ENCODE data around the gene POU2AF1. TPM values are rescaled to one million over a fixed set of nuclear protein-coding genes. Genes with fewer than 3 reads are reported as not detected.
"Not testable (repeated sequence)": the region's sequence is repeated elsewhere in the genome, so short reads cannot be mapped to it uniquely, and the experiment has no call there.

Gene POU2AF1
- total RNA-seq, 4 donors from 2014 or later = 0.17 TPM; not detected in 2

- intact Hi-C loops (cut with DNase I) = no loop called here
- Histone ChIP-seq H3K9me3 (no peaks in the 10 kb centered on the region), H3K4me1 (no peaks in the 10 kb centered on the region), H3K27me3 (no peaks in the 10 kb centered on the region), H3K4me3 (no peak overlapping the region), H3K27ac (replicated peaks in 1 of 4) (no peak overlapping the region), H3K36me3 (no peaks in the 10 kb centered on the region)
- no peak for DNase-seq (ENCODE audit: extremely low spot score)
- WGBS = 96% methylated on average over 5 of the region's 7 CpGs
- TF ChIP-seq EP300 (IDR thresholded peaks at IDR 0.05) (no peak), POLR2A (IDR thresholded peaks at IDR 0.05; ENCODE audit: low read depth) (no peak), CTCF (IDR thresholded peaks at IDR 0.05) (no peak), POLR2AphosphoS5 (IDR thresholded peaks at IDR 0.05) (no peak)
Measured at GRCh38 chr11:111399187-111400031, 20.3 kb upstream of the POU2AF1 start.

- Histone ChIP-seq H3K27me3 (no peaks in the 10 kb centered on the region), H3K9me3 (no peaks in the 10 kb centered on the region), H3K27ac (replicated peaks in 1 of 4) (no peak overlapping the region), H3K4me3 (no peak overlapping the region), H3K4me1 (no peaks in the 10 kb centered on the region), H3K36me3 (no peaks in the 10 kb centered on the region)
- TF ChIP-seq POLR2AphosphoS5 (IDR thresholded peaks at IDR 0.05) (no peak), CTCF (IDR thresholded peaks at IDR 0.05) (no peak), EP300 (IDR thresholded peaks at IDR 0.05) (no peak), POLR2A (IDR thresholded peaks at IDR 0.05; ENCODE audit: low read depth) (no peak)
- DNase-seq (ENCODE audit: extremely low spot score) = no peak
- 78% methylated on average over 2 of the region's 2 CpGs for WGBS
- intact Hi-C loops (cut with DNase I) = no loop called here
Measured at GRCh38 chr11:111397034-111397433, 18.0 kb upstream of the POU2AF1 start.

- H3K27me3 ChIP-seq = no peaks in the 10 kb centered on the region
- H3K4me1 ChIP-seq = no peaks in the 10 kb centered on the region
- H3K27ac ChIP-seq (replicated peaks in 1 of 4) = no peak overlapping the region
- no peak for TF ChIP-seq EP300 (IDR thresholded peaks at IDR 0.05)
- no peak for TF ChIP-seq CTCF (IDR thresholded peaks at IDR 0.05)
- no peak for TF ChIP-seq POLR2AphosphoS5 (IDR thresholded peaks at IDR 0.05)
- no peak for TF ChIP-seq POLR2A (IDR thresholded peaks at IDR 0.05; ENCODE audit: low read depth)
- H3K36me3 ChIP-seq = no peaks in the 10 kb centered on the region
- H3K9me3 ChIP-seq = no peaks in the 10 kb centered on the region
- intact Hi-C loops (cut with DNase I) = no loop called here
- WGBS = 95% methylated on average over 7 of the region's 7 CpGs
- DNase-seq (ENCODE audit: extremely low spot score) = no peak
- no peak overlapping the region for H3K4me3 ChIP-seq
Measured at GRCh38 chr11:111395749-111396148, 16.7 kb upstream of the POU2AF1 start.

- H3K4me1 ChIP-seq = no peaks in the 10 kb centered on the region
- no peak for DNase-seq (ENCODE audit: extremely low spot score)
- no peaks in the 10 kb centered on the region for H3K36me3 ChIP-seq
- 100% methylated on average over 3 of the region's 7 CpGs for WGBS
- H3K27me3 ChIP-seq = no peaks in the 10 kb centered on the region
- TF ChIP-seq CTCF (IDR thresholded peaks at IDR 0.05) = no peak
- TF ChIP-seq POLR2AphosphoS5 (IDR thresholded peaks at IDR 0.05) = no peak
- TF ChIP-seq EP300 (IDR thresholded peaks at IDR 0.05) = no peak
- no peak for TF ChIP-seq POLR2A (IDR thresholded peaks at IDR 0.05; ENCODE audit: low read depth)
- H3K4me3 ChIP-seq = no peak overlapping the region
- no peaks in the 10 kb centered on the region for H3K9me3 ChIP-seq
- H3K27ac ChIP-seq (replicated peaks in 1 of 4) = no peak overlapping the region
- intact Hi-C loops (cut with DNase I) = no loop called here
Measured at GRCh38 chr11:111395081-111395480, 16.0 kb upstream of the POU2AF1 start.

GRCh38 chr11:111394147-111394546, 15.1 kb upstream of the POU2AF1 start:
- DNase-seq (ENCODE audit: extremely low spot score); H3K27me3 ChIP-seq; H3K27ac ChIP-seq (replicated peaks in 1 of 4); intact Hi-C loops (cut with DNase I); H3K36me3 ChIP-seq; H3K4me1 ChIP-seq; H3K9me3 ChIP-seq; H3K4me3 ChIP-seq: not testable (repeated sequence)
- WGBS = 77% methylated on average over 4 of the region's 4 CpGs
